ENCODE data around the gene WWOX.

DNA sequence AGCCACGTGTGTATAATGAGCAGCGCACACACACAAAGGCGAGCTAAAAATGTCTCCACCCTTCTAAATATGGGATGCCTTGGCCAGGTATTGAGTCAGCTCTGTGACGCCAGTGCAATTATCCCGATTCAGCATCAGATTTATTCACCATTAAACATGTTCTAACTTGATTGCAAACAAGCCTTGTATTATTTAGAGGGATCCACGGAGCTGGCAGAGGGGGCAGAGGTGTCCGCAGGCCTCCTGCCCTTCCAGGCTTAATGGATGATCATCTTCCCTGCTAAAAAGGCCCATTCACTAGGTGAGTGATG, 909.4 kb downstream of the WWOX start:
- no peak for TF ChIP-seq POLR2AphosphoS5 (IDR thresholded peaks at IDR 0.05; ENCODE audit: borderline replicate concordance, low read depth, low read length)
- no peak for TF ChIP-seq EZH2 (IDR thresholded peaks at IDR 0.05)

Measured in SK-N-MC (cell line).